ENCODE measurements around the gene VWA3B.

VWA3B gene

DNA sequence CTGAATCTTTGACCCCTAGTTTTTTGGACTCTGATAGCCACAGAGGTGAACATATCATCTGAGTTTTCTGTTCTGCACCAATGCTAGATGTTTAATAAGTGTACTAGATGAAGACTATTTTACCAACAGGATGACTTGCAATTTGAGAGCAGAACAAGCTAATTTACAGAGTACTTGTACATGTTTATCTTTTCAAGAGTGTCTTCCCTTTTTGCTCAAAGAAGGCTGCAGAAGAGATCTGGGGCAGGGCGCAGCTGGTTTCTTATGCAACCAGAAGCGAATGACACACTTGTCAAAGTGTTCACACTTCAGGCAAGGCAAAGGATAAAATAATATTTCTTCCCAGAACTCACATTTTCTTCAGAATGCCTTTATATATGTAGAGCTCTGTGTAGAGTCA, 86.0 kb downstream of the VWA3B start:
- no peak for DNase-seq (ENCODE audit: low read depth in 3 of 3)

DNA sequence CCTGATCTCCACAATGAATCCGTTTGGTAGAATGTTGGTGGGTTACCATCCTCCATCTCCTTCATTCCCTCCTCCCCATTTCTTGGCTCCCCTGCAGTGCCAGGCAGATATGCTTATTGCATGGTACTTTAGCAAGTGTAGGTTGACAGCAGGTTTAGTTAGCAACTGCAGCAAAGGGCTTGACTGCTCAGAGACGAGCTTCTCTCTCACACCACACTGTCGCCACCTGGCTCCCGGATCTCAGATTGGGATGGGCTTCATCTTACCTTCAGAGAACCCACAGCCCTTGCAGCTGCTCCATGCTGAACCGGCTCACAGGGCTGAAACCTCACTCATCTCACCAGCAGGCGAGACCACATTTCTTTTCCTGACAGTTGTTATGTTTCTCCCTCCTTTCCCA, 88.8 kb downstream of the VWA3B start:
- DNase-seq (ENCODE audit: low read depth in 3 of 3) = no peak

DNA sequence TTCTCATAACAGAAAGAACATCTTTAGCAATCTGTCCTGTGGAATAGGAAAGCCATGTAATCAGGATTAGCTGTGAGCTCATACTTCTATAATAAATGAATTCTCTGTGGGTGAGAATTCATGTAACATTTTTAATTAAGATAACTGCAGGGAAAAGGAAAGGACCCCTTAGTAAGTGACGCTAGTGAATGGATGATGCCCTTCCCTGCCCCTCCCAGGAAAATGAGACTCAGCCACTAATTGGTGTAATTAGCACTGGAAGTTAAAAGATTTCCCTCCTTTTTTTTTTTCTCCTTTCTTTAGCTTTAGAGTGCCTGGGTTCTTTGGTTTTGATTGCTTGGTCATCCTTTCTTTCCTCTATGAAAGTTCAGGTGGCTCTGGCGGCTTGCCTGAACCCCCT, 90.3 kb downstream of the VWA3B start:
- DNase-seq (ENCODE audit: low read depth in 3 of 3) = no peak

DNA sequence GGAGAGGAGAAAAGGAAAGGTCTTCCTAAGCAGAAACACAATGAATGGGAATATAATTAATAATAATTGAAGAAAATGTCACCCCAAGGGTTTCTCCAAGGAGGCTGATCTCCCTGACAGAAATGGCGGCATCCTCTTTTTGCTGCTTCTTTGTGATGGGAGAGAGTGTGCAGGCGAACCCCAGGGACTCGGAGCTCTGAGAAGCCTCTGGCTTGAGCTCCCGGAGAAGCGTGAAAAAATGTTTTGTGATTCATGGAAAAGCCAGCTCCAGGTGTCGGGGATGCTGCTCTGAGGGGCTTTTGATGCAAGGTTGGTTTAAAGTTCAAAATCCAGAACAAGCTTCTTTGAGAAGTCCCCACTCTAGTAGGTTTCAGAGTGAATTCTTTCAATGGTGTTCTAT, 91.0 kb downstream of the VWA3B start:
- no peak for DNase-seq (ENCODE audit: low read depth in 3 of 3)

DNA sequence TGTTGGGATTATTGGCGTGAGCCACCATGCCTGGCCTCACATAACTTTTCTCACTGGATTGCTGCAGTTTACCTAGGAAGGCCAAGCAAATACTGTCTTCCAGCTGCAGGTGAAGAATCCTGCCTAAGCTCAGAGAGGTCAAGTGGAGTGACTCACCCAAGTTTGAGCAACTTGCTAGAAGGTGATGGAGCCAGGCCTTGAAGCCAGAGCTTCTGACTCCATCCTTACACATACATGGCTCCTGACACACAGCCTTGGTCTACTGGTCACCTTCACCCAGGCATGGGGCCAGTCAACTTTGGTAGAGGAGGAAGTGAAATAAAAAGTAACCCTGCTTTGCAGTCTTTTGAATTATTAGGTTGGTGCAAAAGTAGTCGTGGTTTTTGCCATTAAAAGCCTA, 93.5 kb downstream of the VWA3B start:
- no peak for DNase-seq (ENCODE audit: low read depth in 3 of 3)

DNA sequence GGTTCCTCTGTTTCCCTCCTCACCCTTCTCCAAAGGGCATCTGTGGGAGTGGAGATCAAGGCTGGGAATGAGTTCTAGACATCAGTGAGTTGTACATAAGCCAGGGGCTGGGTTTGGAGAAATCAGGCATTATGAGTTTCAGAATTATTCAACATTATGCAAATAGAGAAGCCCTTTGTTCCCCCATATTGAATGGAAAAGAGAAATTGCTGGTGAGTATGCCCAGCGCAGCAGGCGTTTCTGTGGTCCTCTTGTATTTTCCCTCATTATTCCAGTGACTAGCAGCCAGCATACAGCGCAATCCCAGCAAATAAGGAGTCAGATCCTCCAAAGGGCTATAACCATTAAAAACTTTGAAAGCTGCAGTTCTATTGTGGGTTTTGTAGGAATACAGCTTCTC, 94.4 kb downstream of the VWA3B start:
- no peak for DNase-seq (ENCODE audit: low read depth in 3 of 3)

DNA sequence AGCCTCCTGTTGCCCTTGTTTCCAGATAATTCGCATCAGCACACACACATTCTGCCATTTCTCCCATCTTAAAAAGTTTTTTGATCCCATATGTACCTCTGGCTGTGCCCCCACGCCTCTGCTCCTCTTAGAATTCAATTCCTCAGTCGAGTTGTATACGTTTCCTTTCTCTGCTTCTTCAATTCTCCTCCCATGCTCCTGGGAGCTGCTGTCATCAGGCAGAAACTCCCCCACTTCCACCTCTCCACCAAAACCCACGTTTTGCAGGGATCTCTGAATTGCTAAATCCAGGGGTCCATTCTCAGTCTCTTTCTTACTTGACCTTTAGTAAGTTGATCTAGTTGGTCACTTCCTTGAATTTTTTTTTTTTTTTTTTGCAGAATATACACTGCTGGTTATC, 98.8 kb downstream of the VWA3B start:
- no peak for DNase-seq (ENCODE audit: low read depth in 3 of 3)

DNA sequence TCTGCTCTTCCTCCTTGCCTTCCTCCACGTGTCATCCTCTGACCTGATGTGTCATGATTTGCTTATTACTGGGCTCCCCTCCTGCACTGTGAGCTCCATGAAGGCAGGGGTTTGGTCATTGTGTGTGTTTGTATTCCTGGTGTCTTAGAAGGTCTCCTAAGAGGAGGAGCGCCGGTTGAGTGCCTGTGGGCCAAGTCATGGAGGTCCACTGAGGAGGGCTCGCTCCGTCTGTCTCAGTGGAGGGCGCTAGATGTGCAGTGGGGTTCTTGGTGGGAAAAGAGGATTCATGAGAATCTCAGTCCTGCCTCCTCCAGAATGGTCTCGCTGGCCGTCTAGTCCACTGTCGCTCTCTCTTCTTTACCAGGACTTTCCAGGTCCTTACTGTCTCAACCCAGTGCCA, 100.2 kb downstream of the VWA3B start:
- no peak for DNase-seq (ENCODE audit: low read depth in 3 of 3)

DNA sequence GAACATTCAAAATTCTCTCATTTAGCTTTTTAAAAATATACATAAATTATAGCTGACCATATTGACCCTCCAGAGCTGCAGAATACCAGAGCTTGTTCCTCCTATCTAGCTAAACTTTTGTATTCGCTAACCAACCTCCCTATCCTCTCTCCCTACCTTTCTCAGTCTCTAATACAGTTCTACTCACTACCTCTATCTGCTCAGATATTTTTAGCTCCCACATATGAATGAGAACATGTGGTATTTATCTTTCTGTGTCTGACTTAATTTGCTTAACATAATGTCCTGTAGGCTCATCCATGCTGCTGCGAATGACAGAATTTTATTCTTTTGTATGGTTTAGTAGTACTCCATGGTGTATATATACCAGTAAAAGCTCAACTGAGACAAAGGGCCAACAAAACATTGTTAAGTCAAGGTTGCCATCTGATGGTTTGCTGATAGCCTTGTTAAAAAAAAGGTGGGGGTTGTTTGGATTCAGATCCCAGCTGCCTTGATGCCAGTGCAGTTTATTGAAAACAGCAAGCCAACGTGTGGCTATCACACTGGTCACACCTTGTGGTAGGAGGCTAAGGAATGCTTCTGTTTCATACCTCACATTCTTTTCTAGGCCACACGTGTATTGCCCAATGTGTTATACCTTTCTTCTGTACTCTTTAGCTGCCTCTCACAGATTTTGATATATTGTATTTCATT, 101.5 kb downstream of the VWA3B start:
- no peak for DNase-seq (ENCODE audit: low read depth in 3 of 3)

DNA sequence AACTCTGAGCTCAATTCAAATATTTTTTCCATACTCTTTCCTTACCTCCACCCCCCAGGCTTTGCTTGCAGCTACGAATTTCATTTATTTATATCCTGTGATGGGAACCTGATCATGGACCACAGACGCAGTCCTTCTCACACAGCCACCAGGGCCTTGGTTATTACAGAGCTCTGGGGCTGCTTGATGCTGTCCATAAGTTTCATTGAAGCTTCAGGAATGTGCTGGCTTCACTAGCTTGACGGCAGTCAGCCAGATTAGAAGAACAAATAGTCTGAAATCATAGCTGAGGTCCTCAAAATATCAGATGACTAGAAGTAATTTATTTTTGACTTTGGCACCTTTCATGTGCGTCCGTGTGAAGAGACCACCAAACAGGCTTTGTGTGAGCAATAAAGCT, 104.9 kb downstream of the VWA3B start:
- DNase-seq (ENCODE audit: low read depth in 3 of 3) = no peak

DNA sequence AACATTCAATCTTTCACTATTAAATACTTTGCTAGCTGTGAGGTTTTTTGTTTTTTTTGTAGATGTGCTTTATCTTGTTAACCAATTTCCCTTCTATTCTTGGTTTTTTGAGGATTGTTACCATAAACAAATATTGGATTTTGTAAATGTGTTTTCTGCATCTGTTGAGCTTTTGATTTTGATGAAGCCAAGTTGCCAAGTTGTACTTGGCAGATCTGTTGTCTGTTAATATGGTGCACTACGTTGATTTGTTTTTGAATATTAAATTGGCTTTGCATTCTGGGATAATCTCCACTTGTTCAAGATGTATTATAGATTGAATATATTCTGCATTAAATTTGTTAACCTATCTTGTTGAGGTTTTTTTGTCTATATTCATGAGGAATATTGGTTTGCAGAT, 114.6 kb downstream of the VWA3B start:
- DNase-seq (ENCODE audit: low read depth in 3 of 3) = no peak

DNA sequence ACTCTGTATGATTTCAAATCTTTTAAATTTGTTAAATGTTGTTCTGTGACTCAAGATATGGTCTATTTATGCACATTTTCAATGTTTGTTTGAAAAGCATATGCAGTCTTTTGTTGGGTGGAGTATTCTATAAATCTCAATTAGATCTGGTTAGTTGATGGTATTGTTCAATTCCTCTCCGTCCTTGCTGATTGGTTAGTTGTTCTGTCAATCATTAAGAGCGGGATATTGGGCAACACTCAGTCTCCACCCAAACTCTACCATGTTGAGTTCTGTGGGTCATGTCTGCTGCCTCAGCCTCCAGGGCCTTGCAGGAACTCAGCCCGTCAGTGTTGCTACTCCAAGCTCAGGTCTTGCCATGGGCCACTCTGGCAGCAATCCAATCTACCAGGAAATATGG, 118.9 kb downstream of the VWA3B start:
- no peak for DNase-seq (ENCODE audit: low read depth in 3 of 3)

DNA sequence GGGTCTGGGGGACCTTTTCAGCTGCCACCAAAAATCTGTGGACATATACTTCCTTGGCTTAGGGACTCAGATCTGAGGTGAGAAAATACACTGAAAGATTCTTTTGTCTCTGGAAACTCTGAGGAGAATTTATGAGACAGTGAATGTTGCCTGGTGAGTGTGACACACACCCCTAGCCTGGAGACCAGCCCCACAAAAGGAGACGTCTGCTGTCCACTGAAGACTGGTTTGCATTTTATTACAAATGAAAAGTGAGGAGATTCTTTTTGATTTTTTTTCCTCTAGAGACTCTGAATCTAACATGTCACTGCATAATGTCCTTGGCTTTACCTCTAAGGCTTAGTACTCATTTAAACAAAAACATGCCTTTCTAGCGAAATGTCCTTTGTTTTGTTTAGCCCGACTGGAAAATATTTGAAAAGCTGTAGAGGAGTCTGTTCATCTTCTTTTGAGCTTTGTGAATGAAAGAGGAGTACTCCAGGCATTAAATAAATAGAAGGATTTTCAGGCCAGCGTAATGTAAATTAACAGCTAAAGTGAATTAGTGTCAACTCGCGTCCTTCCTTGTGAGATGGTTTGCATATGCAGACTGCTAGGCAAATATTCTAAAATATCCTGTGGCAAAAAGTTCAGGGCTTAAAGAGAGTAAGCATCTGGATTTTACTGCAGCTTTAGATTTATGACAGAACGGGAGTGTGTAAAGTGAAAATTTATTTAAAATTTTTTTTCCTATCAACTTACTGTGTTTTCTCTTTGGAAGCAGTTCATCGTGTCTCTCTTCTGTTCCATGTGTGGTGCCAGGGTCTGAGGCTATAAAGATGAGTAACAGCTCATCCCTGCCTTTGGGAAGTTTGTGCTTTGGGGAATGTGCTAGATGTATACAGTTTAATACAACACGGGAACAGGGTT, 125.4 kb downstream of the VWA3B start:
- no peak for DNase-seq (ENCODE audit: low read depth in 3 of 3)

DNA sequence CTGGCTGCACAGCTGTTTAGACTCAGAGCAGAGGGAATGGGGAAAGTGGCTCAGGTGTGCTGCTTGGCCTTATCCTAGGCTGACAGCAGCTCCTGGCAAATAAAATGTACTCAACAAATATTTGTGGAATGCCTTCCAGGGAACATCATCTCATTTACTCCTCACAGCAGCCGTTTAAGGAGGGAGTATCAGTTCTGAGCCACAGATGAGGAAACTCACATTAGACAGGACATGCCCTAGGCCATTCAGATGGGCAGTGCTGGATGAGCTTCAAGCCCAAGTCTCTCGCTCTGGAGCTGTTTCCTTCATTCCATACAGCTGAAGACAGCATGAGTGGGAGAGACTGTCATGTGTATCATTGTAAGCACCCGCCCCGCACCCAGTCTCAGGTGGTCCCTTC, 129.6 kb downstream of the VWA3B start:
- no peak for DNase-seq (ENCODE audit: low read depth in 3 of 3)

DNA sequence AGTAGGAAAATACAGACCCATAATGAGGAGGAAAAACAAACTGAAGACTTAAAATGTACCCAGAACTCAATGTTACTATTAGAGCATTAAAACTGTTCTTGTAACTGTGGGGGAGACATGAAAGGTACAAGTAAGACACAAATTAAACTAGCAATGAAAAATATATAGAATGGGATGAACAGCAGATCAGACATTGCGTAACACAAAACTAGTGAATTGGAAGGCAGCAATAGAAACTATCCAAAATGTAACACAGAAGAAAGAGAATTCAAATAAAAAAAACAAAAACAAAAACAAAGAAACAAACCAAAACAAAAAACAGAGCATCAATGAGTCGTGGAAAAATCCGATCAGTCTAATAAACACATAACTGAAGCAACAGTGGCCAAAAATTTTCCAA, 132.2 kb downstream of the VWA3B start:
- no peak for DNase-seq (ENCODE audit: low read depth in 3 of 3)

DNA sequence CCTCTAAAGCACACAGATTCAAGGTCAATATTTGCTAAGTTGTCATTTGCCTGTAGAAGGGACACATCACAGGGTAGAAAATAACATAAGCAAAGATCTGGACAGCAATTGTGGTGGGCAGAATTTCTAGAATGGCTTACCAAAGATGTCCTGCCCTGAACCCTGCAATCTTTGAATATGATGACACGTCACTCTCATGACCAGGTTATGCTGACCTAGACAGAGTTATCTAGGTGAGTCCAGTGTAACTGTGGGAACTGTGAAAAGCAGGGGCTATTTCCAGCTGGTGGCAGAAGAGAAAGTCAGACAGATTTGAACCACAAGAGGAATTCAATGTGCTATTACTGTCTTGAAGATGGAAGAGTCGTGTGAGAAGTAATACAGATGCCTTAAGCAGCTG, 147.0 kb downstream of the VWA3B start:
- no peak for DNase-seq (ENCODE audit: low read depth in 3 of 3)

DNA sequence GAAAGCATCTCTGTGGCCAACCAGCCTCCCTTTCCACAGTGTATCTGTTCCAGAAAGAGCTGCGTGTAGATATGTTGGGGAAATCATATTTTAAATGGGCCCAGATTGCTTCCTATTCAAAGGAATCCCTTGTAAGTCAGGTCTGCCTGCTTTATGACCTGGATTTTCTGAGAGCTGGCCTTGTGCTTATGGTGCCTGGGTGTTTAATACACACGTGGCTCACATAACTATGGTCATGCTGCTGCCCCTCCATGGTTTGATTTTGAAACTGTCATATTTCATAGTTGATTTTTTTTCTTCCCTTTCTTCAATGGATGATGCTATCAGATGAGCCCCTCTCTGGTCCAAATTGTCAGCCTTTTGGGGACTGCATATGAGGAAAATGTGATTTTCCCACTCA, 147.8 kb downstream of the VWA3B start:
- DNase-seq (ENCODE audit: low read depth in 3 of 3) = no peak

DNA sequence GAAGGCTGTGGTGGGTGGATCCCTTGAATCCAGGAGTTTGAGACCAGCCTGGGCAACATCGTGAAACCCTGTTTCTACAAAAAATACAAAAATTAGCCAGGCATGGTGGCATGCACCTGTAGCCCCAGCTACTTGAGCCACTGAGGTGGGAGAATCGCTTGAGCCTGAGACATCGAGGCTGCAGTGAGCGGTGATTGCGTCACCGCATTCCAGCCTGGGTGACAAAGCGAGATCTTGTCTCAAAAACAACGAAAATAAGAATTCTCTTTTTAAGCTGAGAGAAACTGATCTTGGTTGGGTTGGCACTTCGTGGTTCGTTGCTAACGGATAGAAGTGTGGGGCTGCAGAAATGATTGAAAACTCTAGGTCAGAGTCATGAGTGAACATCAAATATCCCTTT, 150.0 kb downstream of the VWA3B start:
- no peak for DNase-seq (ENCODE audit: low read depth in 3 of 3)

DNA sequence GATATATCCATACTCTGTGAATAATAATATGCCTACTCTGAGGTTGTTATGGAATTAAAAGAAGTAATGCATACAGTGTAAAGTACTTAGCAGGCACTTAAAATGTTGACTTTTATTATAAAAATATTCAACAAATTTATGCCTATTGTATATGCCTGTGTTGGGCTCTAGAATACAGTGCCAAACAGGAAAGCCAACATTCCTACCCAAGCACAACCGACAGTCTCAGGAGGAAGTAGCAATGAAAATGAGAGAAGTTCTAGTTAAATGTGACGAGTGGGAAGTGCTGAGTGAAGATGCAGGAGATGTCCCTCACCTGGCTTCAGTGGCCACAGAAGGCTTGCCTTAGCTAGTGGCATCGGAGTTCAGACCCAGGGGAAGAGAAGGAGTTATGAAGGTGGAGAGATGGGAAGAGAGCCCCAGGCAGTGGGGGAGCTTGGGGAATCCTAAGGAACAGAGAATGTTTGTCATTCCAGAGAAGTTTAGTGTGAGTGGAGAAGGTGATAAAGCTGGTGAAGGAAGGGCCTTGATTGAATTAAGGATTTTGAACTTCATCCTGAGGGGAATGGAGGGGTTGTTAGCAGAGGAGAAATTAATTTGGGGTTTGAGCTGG, 153.9 kb downstream of the VWA3B start:
- DNase-seq (ENCODE audit: low read depth in 3 of 3) = no peak

DNA sequence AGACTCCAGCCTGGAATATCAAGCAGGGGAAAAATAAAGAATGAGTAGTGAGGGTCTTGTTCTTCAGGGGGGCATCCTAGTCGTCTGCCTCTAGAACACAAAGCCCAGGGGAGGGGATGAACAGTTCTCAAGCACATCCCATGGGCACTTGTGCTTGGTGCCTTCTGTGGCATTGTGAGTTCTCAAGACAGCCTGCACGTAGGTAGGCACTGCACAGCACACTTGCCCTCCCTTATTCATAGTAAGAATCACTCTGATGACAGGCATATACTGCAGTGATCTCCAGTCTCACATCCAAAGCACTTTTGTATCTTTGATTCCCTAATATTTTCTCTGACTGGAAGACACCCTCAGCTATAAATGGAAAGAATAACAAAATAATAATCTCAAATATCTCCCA, 154.6 kb downstream of the VWA3B start:
- no peak for DNase-seq (ENCODE audit: low read depth in 3 of 3)

DNA sequence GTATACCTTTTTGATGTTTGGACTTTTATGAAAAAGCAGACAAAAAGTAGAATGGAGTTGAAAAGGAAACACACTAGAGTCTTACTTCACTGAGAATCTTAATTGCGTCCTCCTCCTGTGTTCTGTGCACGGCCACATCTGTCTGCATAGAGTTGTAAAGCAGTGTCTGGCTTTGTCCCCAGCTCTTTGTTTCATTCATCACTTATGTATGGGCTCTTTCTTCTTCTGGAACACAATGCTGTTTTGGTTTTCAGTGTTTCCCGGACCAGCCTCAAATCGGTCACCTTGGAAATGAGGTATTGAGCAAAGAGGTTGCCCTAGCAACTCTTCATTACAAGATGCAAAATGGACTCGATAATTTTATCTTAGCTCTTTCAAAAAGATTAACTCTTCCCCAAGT, 155.0 kb downstream of the VWA3B start:
- no peak for DNase-seq (ENCODE audit: low read depth in 3 of 3)

DNA sequence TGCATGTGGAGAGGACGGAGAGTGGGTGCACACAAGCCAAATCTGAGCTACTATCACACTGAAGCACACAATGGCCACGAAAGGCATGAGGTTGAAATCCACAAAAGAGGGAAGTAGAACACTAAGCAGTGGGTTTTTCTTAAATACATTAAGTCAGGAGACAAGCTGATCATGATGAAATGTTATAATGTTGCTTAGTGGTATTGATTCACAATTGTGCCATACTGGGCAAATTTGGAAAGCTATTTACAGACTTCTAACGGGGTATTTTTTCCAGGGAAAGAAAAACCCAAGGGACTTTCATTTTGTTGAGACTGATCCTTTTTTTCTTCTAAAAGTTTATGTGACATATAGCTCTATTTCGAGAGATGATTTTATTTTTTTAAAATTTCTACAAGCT, 158.5 kb downstream of the VWA3B start:
- no peak for DNase-seq (ENCODE audit: low read depth in 3 of 3)

DNA sequence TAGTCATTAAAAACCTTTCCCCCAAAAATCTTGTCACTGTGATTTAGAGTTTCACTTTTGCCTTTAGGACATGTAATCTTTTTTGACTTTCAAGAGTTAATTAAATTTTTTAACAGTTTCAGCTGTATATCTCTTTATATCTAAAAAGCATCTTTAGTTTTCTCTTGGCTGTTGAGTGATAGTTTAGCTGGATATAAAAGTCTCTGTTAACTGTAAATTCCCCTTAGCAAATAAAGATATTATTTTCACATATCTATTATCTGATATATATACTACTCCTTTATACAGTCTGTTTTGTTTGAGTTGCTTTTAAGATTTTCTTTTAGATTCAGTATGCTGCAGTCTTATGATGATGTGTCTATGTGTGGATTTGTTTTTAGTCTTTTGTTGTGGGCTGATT, 160.4 kb downstream of the VWA3B start:
- no peak for DNase-seq (ENCODE audit: low read depth in 3 of 3)
